K562 (cell line): ENCODE measurements around the gene TPGS1. TPM values are rescaled to one million over a fixed set of nuclear protein-coding genes. Genes with fewer than 3 reads are reported as not detected.
A peak's percentile ranks its signal among the peaks of the same experiment; 100 is the strongest.

Experiments used
- ATF2 ChIP-seq: sonication (generic); formaldehyde crosslinking; IDR thresholded peaks from 2 replicates; pipeline ENCODE4 v1.8.1; 2022; ENCODE audit warnings: missing genetic modification reagents
- BRF2 ChIP-seq: IDR thresholded peaks from 3 replicates; pipeline ENCODE4 v1.6.1; 2011; ENCODE audit warnings: borderline replicate concordance, mild to moderate bottlenecking; ENCODE audit not compliant: insufficient read length, insufficient read depth
- TCF7L2 ChIP-seq: fragments of 150-350 bp; IDR thresholded peaks from 2 replicates; pipeline ENCODE4 v1.6.1; 2016; ENCODE audit warnings: low read depth, mild to moderate bottlenecking, low read length, moderate library complexity
- TFAM ChIP-seq: fragments of 250-450 bp; sonication (Bioruptor Pico); conservative IDR thresholded peaks from 2 replicates; pipeline ENCODE4 v1.5.0; 2021; ENCODE audit warnings: mild to moderate bottlenecking, moderate library complexity
- polyA plus RNA-seq, 8 experiments: library from polyadenylated mRNA; depleted of rRNA in 4 of 8; stranded (reverse) in 5 of 8; unstranded in 3 of 8; fragments of >200 nt; fragmentation: Nextera tagmentation in 2 of 8; fragmentation: Illumina TruSeq in 1 of 8; extraction: Ambion mirVana in 2 of 8; extraction: Trizol in 1 of 8; gene quantifications; 2 replicates each; pipeline versions ENCODE4 v1.2.1 to v1.2.3, GENCODE V29; 2011 to 2014; ENCODE audit warnings: inconsistent platforms in 1 of 8, missing spikeins in 1 of 8
- total RNA-seq, 7 experiments: library from RNA; depleted of rRNA in 6 of 7; stranded (reverse); fragments of >200 nt in 6 of 7; fragmentation: Illumina TruSeq in 2 of 7; extraction: Trizol in 2 of 7; gene quantifications; 2 replicates each; pipeline versions ENCODE4 v1.2.1 to v1.2.3, GENCODE V29; 2011 to 2021; ENCODE audit warnings: low replicate concordance in 1 of 7

Gene TPGS1
- total and polyA plus RNA-seq, 9 of the 15 experiments (the other 6 are each of a cell fraction or from before 2014, with no cell fraction given) = 0.30 to 31.6 (median 1.2) TPM; not detected in 2

- peak; percentile 58; the same call in 1 of the 2 replicates for TF ChIP-seq ATF2
- TF ChIP-seq TCF7L2 = no peak
- TF ChIP-seq TFAM (CRISPR knock-in tag) = no peak
- no peak for TF ChIP-seq BRF2
- TF ChIP-seq, all 486 proteins: peak for 12
These were observed 46.2 kb upstream of the TPGS1 start, which contains the start of gene SHC2 (continued) for GRCh38 chr19:460877-461720.
